Fibroblast of mammary gland (primary cell): ENCODE data around the gene ADAMTS3.
A peak's percentile ranks its signal among the peaks of the same experiment; 100 is the strongest.

Source experiments
- DNase-seq: peaks from one replicate; pipeline ENCODE4 v3.0.0-alpha.2; 2010; ENCODE audit warnings: low read depth
- H3K4me3 ChIP-seq: 2 replicates; pipeline ENCODE4 v1.5.1; 2011; ENCODE audit warnings: low read depth, mild to moderate bottlenecking, low read length, moderate library complexity; ENCODE audit not compliant: control insufficient read depth
- CTCF ChIP-seq: conservative IDR thresholded peaks from 2 replicates; pipeline ENCODE4 v1.5.1; 2011; ENCODE audit warnings: low read depth, low read length, inconsistent platforms; ENCODE audit not compliant: control insufficient read depth, insufficient read depth

The ADAMTS3 gene

GRCh38 chr4:72567036-72567435, 2.0 kb downstream of the ADAMTS3 start:
- no peak overlapping the region for H3K4me3 ChIP-seq
- TF ChIP-seq CTCF = no peak
- DNase-seq = no peak

- no peak overlapping the region for H3K4me3 ChIP-seq
- TF ChIP-seq CTCF = no peak
- DNase-seq = no peak
Observed at GRCh38 chr4:72566464-72566972, 2.5 kb downstream of the ADAMTS3 start.

- TF ChIP-seq CTCF = no peak
- H3K4me3 ChIP-seq = no peak overlapping the region
- DNase-seq = no peak
Observed at GRCh38 chr4:72564789-72565188, 4.2 kb downstream of the ADAMTS3 start.

- peak; percentile 91 for DNase-seq
- TF ChIP-seq CTCF = no peak
Observed at GRCh38 chr4:72564184-72564583, 4.8 kb downstream of the ADAMTS3 start.

GRCh38 chr4:72558655-72559054, 10.4 kb downstream of the ADAMTS3 start:
- no peak for TF ChIP-seq CTCF
- DNase-seq = no peak
- H3K4me3 ChIP-seq = no peak overlapping the region

More at GRCh38 chr4:72564184-72564583, 4.8 kb downstream of the ADAMTS3 start:
- H3K4me3 ChIP-seq = no peak overlapping the region

- no peak overlapping the region for H3K4me3 ChIP-seq
- no peak for TF ChIP-seq CTCF
- no peak for DNase-seq
Observed at GRCh38 chr4:72557021-72557420, 12.0 kb downstream of the ADAMTS3 start.

GRCh38 chr4:72555377-72555831, 13.6 kb downstream of the ADAMTS3 start:
- no peak for TF ChIP-seq CTCF
- H3K4me3 ChIP-seq = no peak overlapping the region
- no peak for DNase-seq
